Parathyroid adenoma (tissue), 2 donors: ENCODE data around the gene PGC.
A peak's percentile ranks its signal among the peaks of the same experiment; 100 is the strongest.

Experiments
- H2AFZ ChIP-seq: fragments of 300-600 bp; sonication (generic); one replicate; pipeline ENCODE4 v1.7.0; 2017; ENCODE audit warnings: antibody characterized with exemption, mild to moderate bottlenecking
- H3K27ac ChIP-seq: fragments of 300-600 bp; sonication (generic); one replicate; pipeline ENCODE4 v1.7.0; 2017
- H3K27me3 ChIP-seq: fragments of 300-600 bp; sonication (generic); one replicate; pipeline ENCODE4 v1.7.0; 2017; ENCODE audit warnings: low read length; ENCODE audit not compliant: control insufficient read depth, insufficient read depth
- H3K36me3 ChIP-seq: fragments of 300-600 bp; sonication (generic); one replicate; pipeline ENCODE4 v1.7.0; 2017; ENCODE audit warnings: low read length; ENCODE audit not compliant: control insufficient read depth, insufficient read depth
- H3K4me1 ChIP-seq: fragments of 300-600 bp; sonication (generic); one replicate; pipeline ENCODE4 v1.7.0; 2017; ENCODE audit warnings: control low read depth
- H3K4me2 ChIP-seq: fragments of 300-600 bp; sonication (generic); one replicate; pipeline ENCODE4 v1.7.0; 2017; ENCODE audit warnings: low read length
- H3K4me3 ChIP-seq: fragments of 300-600 bp; sonication (generic); one replicate; pipeline ENCODE4 v1.7.0; 2017; ENCODE audit warnings: low read depth, low read length
- H3K79me2 ChIP-seq: fragments of 300-600 bp; sonication (generic); one replicate; pipeline ENCODE4 v1.7.0; 2017; ENCODE audit warnings: control low read depth
- H3K9ac ChIP-seq: fragments of 300-600 bp; sonication (generic); one replicate; pipeline ENCODE4 v1.7.0; 2017; ENCODE audit warnings: mild to moderate bottlenecking
- H3K9me3 ChIP-seq: fragments of 300-600 bp; sonication (generic); one replicate; pipeline ENCODE4 v1.7.0; 2017; ENCODE audit warnings: low read length; ENCODE audit not compliant: control insufficient read depth
- CTCF ChIP-seq: fragments of 300-600 bp; sonication (generic); IDR thresholded peaks from one replicate; pipeline ENCODE4 v1.7.0; 2017; ENCODE audit warnings: antibody characterized with exemption, mild to moderate bottlenecking
- donor health status: primary hyperparathyroidism.

PGC gene

GRCh38 chr6:41702771-41703494, 44.3 kb downstream of the PGC start:
- Histone ChIP-seq H3K27ac (no peak overlapping the region), H3K27me3 (no peaks in the 10 kb centered on the region), H3K4me1 (peaks cover 16% of the 10 kb centered on the region), H2AFZ (no peak overlapping the region), H3K79me2 (peaks cover 51% of the 10 kb centered on the region), H3K4me3 (no peak overlapping the region), H3K9ac (no peak overlapping the region), H3K4me2 (no peak overlapping the region), H3K36me3 (no peaks in the 10 kb centered on the region), H3K9me3 (no peaks in the 10 kb centered on the region)
- TF ChIP-seq CTCF, result no peak

- Histone ChIP-seq H3K36me3 (no peaks in the 10 kb centered on the region), H3K79me2 (peaks cover 51% of the 10 kb centered on the region), H3K9ac (no peak overlapping the region), H3K27me3 (no peaks in the 10 kb centered on the region), H3K27ac (no peak overlapping the region), H2AFZ (no peak overlapping the region), H3K4me2 (no peak overlapping the region), H3K9me3 (no peaks in the 10 kb centered on the region), H3K4me1 (peaks cover 16% of the 10 kb centered on the region), H3K4me3 (no peak overlapping the region)
- TF ChIP-seq CTCF, result no peak
Measured at GRCh38 chr6:41702089-41702745, 45.0 kb downstream of the PGC start.

- Histone ChIP-seq H3K9ac (no peak overlapping the region), H3K79me2 (peaks cover 47% of the 10 kb centered on the region), H2AFZ (no peak overlapping the region), H3K4me2 (no peak overlapping the region), H3K36me3 (no peaks in the 10 kb centered on the region), H3K4me3 (no peak overlapping the region), H3K4me1 (peaks cover 4% of the 10 kb centered on the region), H3K9me3 (no peaks in the 10 kb centered on the region), H3K27me3 (no peaks in the 10 kb centered on the region), H3K27ac (no peak overlapping the region)
- no peak for TF ChIP-seq CTCF
Measured at GRCh38 chr6:41700463-41701347, 46.5 kb downstream of the PGC start.

- Histone ChIP-seq H2AFZ (no peak overlapping the region), H3K36me3 (no peaks in the 10 kb centered on the region), H3K27ac (peak overlapping the region; percentile 6), H3K4me3 (no peak overlapping the region), H3K9ac (no peak overlapping the region), H3K9me3 (no peaks in the 10 kb centered on the region), H3K4me2 (no peak overlapping the region), H3K79me2 (peaks cover 46% of the 10 kb centered on the region), H3K4me1 (no peaks in the 10 kb centered on the region), H3K27me3 (no peaks in the 10 kb centered on the region)
- TF ChIP-seq CTCF, result no peak
Measured at GRCh38 chr6:41699063-41699462, 48.1 kb downstream of the PGC start.
